RPMI7951 (cell line): ENCODE results near the gene PLEKHH3. TPM values are rescaled to one million over a fixed set of nuclear protein-coding genes. Genes with fewer than 3 reads are reported as not detected.

Source experiments
- DNase-seq: peaks from one replicate; pipeline ENCODE4 v3.0.0-alpha.2; 2012; ENCODE audit warnings: low read depth
- total RNA-seq: library from RNA; depleted of rRNA; stranded (reverse); fragments of >200 nt; shearing (Covaris generic); gene quantifications from 2 replicates; pipeline ENCODE4 v1.2.3, GENCODE V29; 2014; rRNA removed

PLEKHH3 gene, protein sequence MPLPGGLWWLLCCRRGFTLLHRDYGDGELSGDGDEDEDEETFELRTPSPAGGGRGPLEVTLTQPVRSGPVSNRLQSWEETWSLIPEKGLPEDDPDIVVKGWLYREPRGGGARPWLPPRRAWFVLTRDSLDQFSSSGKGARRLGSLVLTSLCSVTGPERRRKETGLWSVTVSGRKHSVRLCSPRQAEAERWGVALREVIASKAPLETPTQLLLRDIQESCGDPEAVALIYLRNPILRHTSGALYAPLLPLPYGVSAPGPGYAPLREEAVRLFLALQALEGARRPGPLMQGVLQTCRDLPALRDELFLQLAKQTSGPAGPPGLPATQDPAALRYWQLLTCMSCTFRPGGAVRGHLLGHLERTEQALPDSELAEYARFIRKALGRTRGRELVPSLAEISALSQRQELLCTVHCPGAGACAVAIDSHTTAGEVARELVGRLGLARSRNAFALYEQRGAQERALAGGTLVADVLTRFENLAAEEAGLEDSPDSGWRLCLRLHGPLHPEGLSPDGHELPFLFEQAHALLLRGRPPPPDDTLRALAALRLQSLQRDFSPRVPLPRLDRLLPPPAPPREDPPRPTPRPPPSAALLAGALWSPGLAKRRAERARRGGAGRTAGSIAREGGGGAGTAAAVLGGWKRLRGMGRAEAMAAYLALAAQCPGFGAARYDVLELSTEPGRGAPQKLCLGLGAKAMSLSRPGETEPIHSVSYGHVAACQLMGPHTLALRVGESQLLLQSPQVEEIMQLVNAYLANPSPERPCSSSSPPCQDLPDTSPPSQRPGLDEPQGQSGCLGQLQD
- total RNA-seq, result 9.9 and 12.5 TPM in 2 replicates

- DNase-seq, result no peak
Observed at GRCh38 chr17:42676424-42677011, at the start of gene PLEKHH3. PLEKHH3 (minus strand) TSS chr17:42676994; CDS start chr17:42676563, 431 bp downstream.

GRCh38 chr17:42725143-42725542, 48.3 kb upstream of the PLEKHH3 start:
- no peak for DNase-seq

DNA sequence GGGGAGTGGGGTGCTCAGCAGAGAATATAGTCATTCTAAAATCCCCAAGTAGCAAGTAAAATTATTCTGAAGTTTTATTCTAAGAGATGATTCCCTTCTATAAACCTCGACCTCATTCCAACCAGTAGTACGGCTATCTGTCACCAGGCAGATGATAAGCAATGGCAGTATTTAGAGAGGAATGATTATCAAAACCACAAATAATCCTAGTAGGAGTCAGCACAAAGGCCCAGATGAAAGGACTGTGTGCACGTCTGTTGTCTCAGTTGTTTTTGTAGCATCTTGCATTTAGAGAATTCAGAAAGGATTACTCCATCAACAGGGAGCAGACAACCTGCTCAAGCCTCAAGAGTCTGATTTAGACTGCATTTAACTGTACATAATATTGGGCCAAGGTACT, 46.8 kb upstream of the PLEKHH3 start:
- DNase-seq, result no peak

DNA sequence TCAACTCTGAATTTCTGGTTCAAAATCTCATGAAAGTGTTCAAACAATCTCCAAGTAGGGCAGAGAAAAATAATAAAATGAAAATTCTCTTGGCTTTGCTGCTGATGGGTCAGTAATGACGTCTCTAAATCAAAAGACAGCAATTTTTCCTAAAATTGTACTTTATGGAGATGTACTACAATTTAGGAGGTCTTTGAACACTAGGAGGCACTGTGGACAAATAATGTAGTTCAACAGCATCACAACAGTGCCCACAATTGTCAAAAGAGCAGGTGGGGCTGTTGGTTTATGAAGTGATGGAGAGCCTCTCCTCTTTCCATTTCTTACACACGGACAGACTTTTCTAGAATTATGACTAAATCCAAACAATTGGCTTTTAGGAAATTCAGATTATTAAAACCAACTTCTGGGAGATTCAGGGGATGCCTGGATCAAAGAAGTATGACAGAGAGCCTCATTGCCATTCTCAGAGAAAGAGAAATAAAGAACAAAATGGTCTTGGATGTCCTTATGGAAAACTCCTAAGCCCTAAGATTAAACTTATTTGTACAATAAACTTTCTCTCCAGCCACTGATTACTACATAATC, 44.3 kb upstream of the PLEKHH3 start:
- DNase-seq, result peak; percentile 64

GRCh38 chr17:42709561-42709960, 32.8 kb upstream of the PLEKHH3 start:
- no peak for DNase-seq

DNA sequence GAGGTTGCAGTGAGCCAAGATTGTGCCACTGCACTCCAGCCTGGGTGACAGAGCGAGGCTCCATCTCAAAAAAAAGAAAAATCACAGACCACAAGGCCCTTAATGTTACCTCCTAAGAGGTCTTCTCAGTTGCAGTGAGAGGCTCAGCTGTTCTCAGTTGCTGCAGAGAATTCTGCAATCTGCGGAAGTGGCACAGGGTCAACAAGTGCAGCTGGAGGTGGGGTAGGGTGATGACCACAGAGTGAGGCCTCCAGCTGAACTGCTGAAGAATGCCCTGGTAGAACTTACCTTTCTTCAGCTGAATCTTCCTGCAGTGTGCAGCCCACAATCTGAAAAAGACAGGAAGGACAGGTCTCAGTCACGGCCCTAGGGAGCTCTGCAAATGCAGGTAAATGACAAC, 31.8 kb upstream of the PLEKHH3 start:
- DNase-seq, result no peak

DNA sequence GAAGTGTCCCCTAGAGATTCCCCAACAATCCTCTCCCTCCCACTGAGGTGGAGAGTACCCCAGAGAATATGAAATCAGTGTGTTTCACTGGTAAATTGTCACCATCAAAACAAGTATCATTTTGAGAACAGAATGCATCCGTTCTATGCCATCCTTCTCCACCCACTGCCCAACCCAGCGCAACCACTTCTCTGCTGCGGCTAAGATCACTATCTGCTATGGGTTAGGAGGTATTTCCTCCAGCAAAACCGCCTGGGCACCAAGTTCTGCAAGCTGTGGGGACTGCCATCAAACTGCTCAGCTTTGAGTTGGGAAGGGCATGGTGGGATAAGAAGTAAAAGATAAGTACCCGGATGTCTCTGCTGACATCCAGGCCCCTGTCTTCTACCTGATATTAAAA, 29.9 kb upstream of the PLEKHH3 start:
- no peak for DNase-seq

DNA sequence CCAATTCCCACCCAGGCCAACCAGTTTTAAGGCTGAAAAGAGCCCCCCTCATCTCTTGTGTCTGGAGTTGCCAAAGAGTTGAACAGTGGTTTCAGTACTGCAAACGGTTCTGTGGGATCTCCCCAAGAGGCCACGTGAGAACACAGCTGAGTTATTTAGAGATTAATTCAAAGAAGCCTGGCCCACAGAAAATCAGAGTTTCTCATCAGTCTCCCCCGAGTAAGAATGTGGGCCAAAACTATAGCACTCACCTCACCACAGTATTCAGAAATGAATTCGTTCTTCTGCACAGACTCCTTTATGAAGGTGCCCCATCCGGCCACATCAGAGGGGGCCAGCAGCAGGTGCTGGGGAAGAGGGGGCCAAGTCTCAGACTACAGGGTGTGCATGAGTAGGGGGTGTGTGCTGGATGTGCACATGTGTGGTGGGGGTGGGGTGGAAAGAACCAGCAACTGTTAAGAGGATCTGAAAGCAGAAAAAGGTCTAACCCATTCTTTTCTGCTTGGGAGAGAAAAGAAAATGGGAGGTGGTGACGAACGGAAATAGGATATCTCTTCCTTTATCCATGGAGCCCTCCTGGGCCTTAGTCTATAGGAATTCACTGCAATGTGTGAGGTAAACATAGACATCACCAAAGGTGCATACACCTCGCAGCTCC, 28.2 kb upstream of the PLEKHH3 start:
- no peak for DNase-seq

DNA sequence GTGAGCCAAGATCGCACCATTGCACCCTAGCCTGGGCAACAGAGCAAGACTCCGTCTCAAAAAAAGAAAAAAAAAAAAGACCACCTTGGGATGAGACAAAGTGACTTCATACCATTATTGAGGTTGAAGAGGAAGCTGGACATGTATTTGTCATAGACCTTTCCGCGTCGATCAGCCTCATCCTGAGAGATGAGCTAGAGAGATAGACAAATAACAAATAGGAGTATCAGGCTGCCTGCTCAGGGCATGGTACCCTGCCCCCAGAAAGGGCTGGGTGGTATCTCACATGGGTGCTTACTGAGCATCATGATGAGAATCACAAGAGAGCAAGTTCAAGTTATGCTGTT, 27.7 kb upstream of the PLEKHH3 start:
- no peak for DNase-seq

- DNase-seq, result no peak
Observed at GRCh38 chr17:42702446-42702845, 25.7 kb upstream of the PLEKHH3 start.

GRCh38 chr17:42700586-42701289, 23.9 kb upstream of the PLEKHH3 start:
- DNase-seq, result no peak

- no peak for DNase-seq
Observed at GRCh38 chr17:42699415-42699740, 22.6 kb upstream of the PLEKHH3 start.

GRCh38 chr17:42698736-42699414, 22.1 kb upstream of the PLEKHH3 start:
- peak; percentile 83 for DNase-seq

- no peak for DNase-seq
Observed at GRCh38 chr17:42697108-42697811, 20.5 kb upstream of the PLEKHH3 start.

DNA sequence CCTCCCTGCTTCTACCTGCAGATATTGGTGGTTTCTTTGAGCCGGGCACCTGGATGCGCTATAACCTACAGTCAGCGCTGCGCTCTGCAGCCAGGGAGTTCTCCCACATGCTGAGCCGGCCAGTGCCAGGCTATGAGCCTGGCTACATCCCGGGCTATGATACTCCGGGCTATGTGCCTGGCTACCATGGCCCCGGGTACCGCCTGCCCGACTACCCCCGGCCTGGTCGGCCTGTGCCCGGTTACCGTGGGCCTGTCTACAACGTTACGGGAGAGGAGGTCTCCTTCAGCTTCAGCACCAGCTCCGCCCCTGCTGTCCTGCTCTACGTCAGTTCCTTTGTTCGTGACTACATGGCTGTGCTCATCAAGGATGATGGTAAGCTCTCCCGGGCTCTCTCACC, 18.7 kb upstream of the PLEKHH3 start:
- no peak for DNase-seq

GRCh38 chr17:42694524-42694923, 17.7 kb upstream of the PLEKHH3 start:
- DNase-seq, result no peak

DNA sequence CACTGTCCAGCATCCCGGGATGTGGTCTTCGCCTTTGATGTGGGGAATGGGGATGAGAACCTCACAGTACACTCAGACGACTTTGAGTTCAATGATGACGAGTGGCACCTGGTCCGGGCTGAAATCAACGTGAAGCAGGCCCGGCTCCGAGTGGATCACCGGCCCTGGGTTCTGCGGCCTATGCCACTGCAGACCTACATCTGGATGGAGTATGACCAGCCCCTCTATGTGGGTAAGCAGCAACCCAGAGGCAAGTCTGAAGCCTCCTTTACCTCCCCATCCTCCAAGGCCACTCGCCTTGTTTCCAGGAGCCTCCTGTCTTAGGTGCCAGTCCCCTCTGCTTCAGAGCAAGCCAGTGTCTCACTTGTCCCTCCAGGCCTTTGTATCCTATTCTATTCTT, 15.7 kb upstream of the PLEKHH3 start:
- DNase-seq, result no peak

- DNase-seq, result no peak
Observed at GRCh38 chr17:42691021-42691545, 14.3 kb upstream of the PLEKHH3 start.

DNA sequence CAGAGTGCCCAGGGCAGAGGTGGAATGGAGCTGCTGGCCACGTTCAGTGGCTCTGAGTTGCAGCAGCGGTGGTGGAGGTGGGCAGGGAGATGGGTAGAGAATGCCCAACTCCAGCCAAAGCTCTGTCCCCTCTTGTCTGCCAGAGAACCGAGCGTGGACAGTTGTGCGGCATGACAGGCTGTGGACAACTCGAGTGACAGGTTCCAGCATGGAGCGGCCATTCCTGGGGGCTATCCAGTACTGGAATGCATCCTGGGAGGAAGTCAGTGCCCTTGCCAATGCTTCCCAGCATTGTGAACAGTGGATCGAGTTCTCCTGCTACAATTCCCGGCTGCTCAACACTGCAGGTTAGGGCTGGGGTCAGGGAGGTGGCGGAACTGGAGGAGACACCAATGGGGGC, 13.8 kb upstream of the PLEKHH3 start:
- DNase-seq, result no peak
